A673 (cell line): ENCODE data around the gene FGF14. TPM values are rescaled to one million over a fixed set of nuclear protein-coding genes. Genes with fewer than 3 reads are reported as not detected.

Source experiments
- BruUV-seq: library from RNA; stranded (reverse); fragments of 400-500 nt; replicated peaks from 2 replicates; lab custom pipeline; 2021; lab: Mats Ljungman, UMichigan
- CTCF ChIA-PET: fragments of 300-600 bp; sonication (Branson Sonifier 250); formaldehyde crosslinking; loops from one replicate; lab custom pipeline; 2022; ENCODE audit warnings: antibody characterized with exemption; lab: Charles Lee
- POLR2A ChIA-PET: fragments of 300-600 bp; sonication (Branson Sonifier 250); formaldehyde crosslinking; loops from one replicate; lab custom pipeline; 2022; ENCODE audit warnings: antibody characterized with exemption; ENCODE audit not compliant: low non-redundant PET; lab: Charles Lee
- DNase-seq: peaks from one replicate; pipeline ENCODE4 v3.0.0-alpha.2; 2015; ENCODE audit warnings: low spot score
- H3K27ac ChIP-seq: fragments of 200-600 bp; sonication (generic); 2 replicates; pipeline ENCODE4 v1.5.1; 2016; ENCODE audit warnings: mixed run types, low read depth, mild to moderate bottlenecking, mixed read lengths, antibody characterized with exemption, low read length; ENCODE audit not compliant: poor library complexity, severe bottlenecking
- H3K27me3 ChIP-seq: fragments of 200-600 bp; sonication (generic); replicated peaks from 2 replicates; pipeline ENCODE4 v1.6.1; 2017; ENCODE audit warnings: mixed run types, low read depth, mild to moderate bottlenecking, mixed read lengths, antibody characterized with exemption, low read length; ENCODE audit not compliant: insufficient read depth, poor library complexity
- H3K36me3 ChIP-seq: fragments of 200-600 bp; sonication (generic); 2 replicates; pipeline ENCODE4 v1.6.1; 2016; ENCODE audit warnings: mixed run types, mild to moderate bottlenecking, mixed read lengths, antibody characterized with exemption, low read length; ENCODE audit not compliant: insufficient read depth, poor library complexity, severe bottlenecking
- H3K4me1 ChIP-seq: fragments of 200-600 bp; sonication (generic); 2 replicates; pipeline ENCODE4 v1.6.1; 2017; ENCODE audit warnings: mixed run types, mild to moderate bottlenecking, mixed read lengths, antibody characterized with exemption, low read length; ENCODE audit not compliant: insufficient read depth, poor library complexity, severe bottlenecking
- H3K4me3 ChIP-seq: fragments of 200-600 bp; sonication (generic); 2 replicates; pipeline ENCODE4 v1.5.1; 2016; ENCODE audit warnings: low read depth, mixed run types, mild to moderate bottlenecking, mixed read lengths, low read length; ENCODE audit not compliant: poor library complexity, severe bottlenecking
- H3K9me3 ChIP-seq: fragments of 200-600 bp; sonication (generic); 2 replicates; pipeline ENCODE4 v1.6.1; 2016; ENCODE audit warnings: mixed run types, low read depth, mild to moderate bottlenecking, mixed read lengths, antibody characterized with exemption, low read length; ENCODE audit not compliant: poor library complexity, severe bottlenecking
- EZH2 ChIP-seq: fragments of 200-600 bp; sonication (generic); IDR thresholded peaks from 2 replicates; pipeline ENCODE4 v1.6.1; 2017; ENCODE audit warnings: borderline replicate concordance, low read depth, mild to moderate bottlenecking, mixed read lengths, antibody characterized with exemption, low read length; ENCODE audit not compliant: poor library complexity, severe bottlenecking
- intact Hi-C: fragments of 100-400 bp; cut with micrococcal nuclease; formaldehyde crosslinking; loops from one replicate; pipeline ENCODE4 v1.10.0; 2022; ENCODE audit not compliant: unreplicated experiment
- total RNA-seq: library from RNA; stranded (reverse); gene quantifications from 2 replicates; pipeline ENCODE4 v1.2.3, GENCODE V29; 2021
- TF ChIP-seq, protein P1 (sequence below): fragments of 300-800, 200-600 bp; sonication (generic); conservative IDR thresholded peaks from 2 replicates; pipeline ENCODE4 v1.5.1; 2017; ENCODE audit warnings: low read depth, mild to moderate bottlenecking, antibody characterized with exemption, low read length, moderate library complexity, mixed read lengths

The FGF14 gene
- total RNA-seq, 1 experiment from 2014 or later = 19.7 TPM

DNA sequence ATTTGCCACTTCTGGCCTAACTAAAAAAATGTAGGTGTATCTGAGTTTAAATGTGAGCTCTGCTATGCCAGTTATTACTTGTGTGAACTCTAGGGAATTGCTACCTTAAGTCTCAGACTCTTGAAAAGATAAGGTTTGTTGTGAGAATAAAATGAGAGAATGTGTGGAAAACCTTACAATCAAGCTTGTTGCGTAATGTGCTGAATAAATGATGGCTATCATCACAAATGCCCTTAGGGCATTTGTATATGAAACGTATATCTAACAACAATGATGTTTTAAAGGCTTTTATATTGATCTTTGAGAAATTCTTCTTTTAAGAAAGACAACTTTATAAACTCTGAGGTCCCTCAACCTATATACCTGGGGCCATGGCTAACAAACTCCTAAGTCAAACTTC lies 564.6 kb downstream of the FGF14 start:
- H3K27ac ChIP-seq = no peak overlapping the region
- CTCF ChIA-PET = no interaction called here
- POLR2A ChIA-PET = no interaction called here
- H3K9me3 ChIP-seq = no peaks in the 10 kb centered on the region
- TF ChIP-seq EZH2 = no peak
- TF ChIP-seq, protein P1, sequence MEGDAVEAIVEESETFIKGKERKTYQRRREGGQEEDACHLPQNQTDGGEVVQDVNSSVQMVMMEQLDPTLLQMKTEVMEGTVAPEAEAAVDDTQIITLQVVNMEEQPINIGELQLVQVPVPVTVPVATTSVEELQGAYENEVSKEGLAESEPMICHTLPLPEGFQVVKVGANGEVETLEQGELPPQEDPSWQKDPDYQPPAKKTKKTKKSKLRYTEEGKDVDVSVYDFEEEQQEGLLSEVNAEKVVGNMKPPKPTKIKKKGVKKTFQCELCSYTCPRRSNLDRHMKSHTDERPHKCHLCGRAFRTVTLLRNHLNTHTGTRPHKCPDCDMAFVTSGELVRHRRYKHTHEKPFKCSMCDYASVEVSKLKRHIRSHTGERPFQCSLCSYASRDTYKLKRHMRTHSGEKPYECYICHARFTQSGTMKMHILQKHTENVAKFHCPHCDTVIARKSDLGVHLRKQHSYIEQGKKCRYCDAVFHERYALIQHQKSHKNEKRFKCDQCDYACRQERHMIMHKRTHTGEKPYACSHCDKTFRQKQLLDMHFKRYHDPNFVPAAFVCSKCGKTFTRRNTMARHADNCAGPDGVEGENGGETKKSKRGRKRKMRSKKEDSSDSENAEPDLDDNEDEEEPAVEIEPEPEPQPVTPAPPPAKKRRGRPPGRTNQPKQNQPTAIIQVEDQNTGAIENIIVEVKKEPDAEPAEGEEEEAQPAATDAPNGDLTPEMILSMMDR = no peak
- no peaks in the 10 kb centered on the region for H3K27me3 ChIP-seq
- BruUV-seq = no TSS peak
- no peaks in the 10 kb centered on the region for H3K36me3 ChIP-seq
- no peak overlapping the region for H3K4me3 ChIP-seq
- no peak for DNase-seq
- intact Hi-C loops = no loop called here
- H3K4me1 ChIP-seq = no peaks in the 10 kb centered on the region

GRCh38 chr13:101835920-101836319 lies 565.9 kb downstream of the FGF14 start:
- H3K27me3 ChIP-seq = no peaks in the 10 kb centered on the region
- no TSS peak for BruUV-seq
- H3K9me3 ChIP-seq = no peaks in the 10 kb centered on the region
- H3K4me3 ChIP-seq = no peak overlapping the region
- no peaks in the 10 kb centered on the region for H3K4me1 ChIP-seq
- ChIA-PET POLR2A (interaction anchor here (0.6 kb wide), 1 partner anchor 249 kb away, joined by 3 read pairs; no protein-coding TSS in a partner anchor), CTCF (no interaction called here)
- H3K27ac ChIP-seq = no peak overlapping the region
- no peak for DNase-seq
- TF ChIP-seq EZH2 = no peak
- TF ChIP-seq, protein P1 = no peak
- intact Hi-C loops = no loop called here
- H3K36me3 ChIP-seq = no peaks in the 10 kb centered on the region

DNA sequence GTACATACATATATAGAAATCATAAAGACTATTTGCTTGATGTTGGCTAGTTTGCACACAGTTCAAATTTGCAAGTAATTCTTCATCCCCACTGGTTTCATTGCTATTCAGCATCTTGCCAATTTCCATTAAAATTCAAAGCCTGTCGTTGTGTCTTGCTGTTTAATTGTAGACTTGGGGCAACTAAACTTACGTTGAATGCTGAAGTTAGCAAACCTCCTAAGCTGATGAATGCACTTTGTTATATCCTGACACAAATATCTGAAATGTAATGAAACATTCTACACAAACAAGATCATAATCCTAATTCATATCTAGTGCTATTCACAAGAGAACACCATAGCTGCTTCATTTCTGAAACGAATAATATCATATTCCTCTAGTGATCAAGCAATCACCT lies 568.2 kb downstream of the FGF14 start:
- POLR2A ChIA-PET = no interaction called here
- DNase-seq = no peak
- Histone ChIP-seq H3K9me3 (no peaks in the 10 kb centered on the region), H3K4me1 (no peaks in the 10 kb centered on the region), H3K4me3 (no peak overlapping the region), H3K36me3 (no peaks in the 10 kb centered on the region), H3K27ac (no peak overlapping the region), H3K27me3 (no peaks in the 10 kb centered on the region)
- BruUV-seq = no TSS peak
- TF ChIP-seq, protein P1 = no peak
- TF ChIP-seq EZH2 = no peak
- CTCF ChIA-PET = no interaction called here
- intact Hi-C loops = no loop called here
